Measurements from ENCODE around the gene SLC22A7.

SLC22A7 gene

DNA sequence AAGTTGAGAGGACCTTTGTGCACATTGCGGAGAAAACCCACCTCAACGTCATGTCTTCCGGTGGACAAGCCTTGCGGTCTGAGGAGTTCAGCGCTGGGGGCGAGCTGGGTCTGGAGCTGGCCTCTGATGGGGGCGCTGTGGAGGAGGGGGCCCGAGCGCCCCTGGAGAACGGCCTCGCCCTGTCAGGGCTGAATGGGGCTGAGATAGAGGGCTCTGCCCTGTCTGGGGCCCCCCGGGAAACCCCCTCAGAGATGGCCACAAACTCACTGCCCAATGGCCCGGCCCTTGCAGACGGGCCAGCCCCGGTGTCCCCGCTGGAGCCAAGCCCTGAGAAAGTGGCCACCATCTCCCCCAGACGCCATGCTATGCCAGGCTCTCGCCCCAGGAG is 14.6 kb upstream of the SLC22A7 start:
- DNase-seq (ENCODE audit: low read depth) = no peak

DNA sequence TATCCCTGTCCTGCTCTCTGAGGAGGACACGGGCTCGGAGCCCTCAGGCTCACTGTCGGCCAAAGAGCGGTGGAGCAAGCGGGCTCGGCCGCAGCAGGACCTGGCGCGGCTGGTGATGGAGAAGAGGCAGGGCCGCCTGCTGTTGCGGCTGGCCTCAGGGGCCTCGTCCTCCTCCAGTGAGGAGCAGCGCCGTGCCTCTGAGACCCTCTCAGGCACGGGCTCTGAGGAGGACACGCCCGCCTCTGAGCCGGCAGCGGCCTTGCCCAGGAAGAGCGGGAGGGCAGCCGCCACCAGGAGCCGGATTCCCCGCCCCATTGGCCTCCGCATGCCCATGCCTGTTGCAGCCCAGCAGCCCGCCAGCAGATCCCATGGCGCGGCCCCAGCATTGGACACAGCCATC is 14.2 kb upstream of the SLC22A7 start:
- no peak for DNase-seq (ENCODE audit: low read depth)

- DNase-seq (ENCODE audit: low read depth) = no peak
Measured at GRCh38 chr6:43284991-43285781, 12.9 kb upstream of the SLC22A7 start.

- DNase-seq (ENCODE audit: low read depth) = no peak
Measured at GRCh38 chr6:43285832-43286231, 12.2 kb upstream of the SLC22A7 start.

GRCh38 chr6:43286456-43286979 is 11.5 kb upstream of the SLC22A7 start:
- no peak for DNase-seq (ENCODE audit: low read depth)

DNA sequence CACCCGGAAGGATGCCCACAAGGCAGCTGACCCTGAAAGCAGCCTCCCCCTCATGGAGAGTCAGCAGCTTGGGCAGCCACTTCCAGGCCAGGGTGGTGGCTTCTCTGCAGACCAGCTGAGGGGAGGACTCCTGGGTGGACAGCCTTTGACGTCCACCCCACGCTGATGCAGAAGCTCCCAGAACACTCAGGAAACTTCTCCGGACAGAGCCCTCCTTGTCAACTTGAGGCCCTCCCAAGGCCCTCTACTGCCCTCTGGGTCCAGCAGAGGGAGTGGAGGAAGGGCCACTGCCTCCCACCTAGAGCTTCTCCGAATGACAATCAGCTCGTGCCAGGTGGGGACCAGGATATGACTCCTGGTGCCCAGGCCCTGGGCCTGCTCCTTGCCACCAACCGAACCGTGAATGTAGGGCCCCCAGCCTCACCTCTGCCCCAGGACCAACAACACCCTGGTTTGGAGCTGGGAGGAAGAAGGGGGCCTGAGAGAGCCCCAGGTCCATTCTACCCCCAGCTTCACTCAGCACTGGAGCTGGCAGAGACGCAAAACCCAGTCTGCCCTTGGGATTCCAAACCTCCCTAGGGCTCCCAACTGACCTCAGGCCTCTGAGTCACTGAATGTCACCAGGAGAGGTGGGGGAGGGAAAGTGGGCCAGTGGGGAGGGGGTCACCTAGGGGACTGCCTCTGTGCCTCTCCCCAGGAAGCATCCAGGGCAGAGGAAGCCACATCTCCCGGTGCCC is 10.9 kb upstream of the SLC22A7 start:
- no peak for DNase-seq (ENCODE audit: low read depth)

GRCh38 chr6:43287717-43288679 is 10.1 kb upstream of the SLC22A7 start:
- no peak for DNase-seq (ENCODE audit: low read depth)

DNA sequence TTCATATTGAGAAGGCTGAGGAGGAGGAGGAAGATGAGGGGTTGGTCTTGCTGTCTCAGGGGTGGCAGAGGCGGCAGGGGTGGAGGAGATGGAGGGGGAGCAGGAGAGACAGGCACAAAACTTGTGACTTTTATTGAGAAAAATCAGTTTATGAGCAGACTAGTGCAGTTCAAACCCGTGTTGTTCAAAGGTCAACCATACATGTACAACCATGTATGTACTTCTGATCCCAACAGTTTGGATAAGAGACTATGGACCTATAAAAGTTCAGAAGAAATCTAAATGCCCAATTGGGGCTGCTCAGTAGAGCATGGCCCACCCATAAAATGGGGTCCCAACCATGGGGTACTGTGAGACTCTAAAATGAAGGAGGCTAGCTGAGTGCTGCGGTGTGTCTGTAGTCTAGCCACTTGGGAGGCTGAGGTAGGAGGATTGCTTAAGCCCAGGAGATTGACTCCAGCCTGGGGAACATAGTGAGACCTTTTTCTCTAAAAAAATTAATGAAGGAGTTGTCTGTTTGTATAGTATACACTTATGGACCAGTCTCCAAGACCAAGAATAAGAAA is 7.6 kb upstream of the SLC22A7 start:
- DNase-seq (ENCODE audit: low read depth) = no peak

DNA sequence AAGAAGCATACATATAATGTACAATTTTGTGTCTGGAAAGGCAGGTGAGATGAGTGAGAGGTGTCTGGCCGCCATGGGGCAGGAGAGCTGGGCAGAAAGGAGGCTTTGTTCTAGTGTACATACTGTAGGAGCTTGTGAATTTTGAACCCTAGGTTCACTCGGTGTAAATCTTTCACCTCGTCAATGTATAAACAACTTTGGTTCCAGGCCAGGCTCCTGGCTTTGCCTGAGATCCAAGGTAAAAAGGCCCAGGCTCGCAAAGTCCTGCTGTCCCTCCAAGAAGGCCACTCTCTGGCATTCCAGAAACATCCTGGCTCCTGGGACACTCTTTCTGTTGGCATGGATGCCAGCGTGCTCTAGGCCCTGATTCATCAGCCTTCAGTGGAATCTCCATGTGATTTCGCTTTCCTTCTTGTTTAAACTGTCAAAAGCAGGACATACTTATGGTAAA is 7.1 kb upstream of the SLC22A7 start:
- no peak for DNase-seq (ENCODE audit: low read depth)

- DNase-seq (ENCODE audit: low read depth) = no peak
Measured at GRCh38 chr6:43291708-43292107, 6.4 kb upstream of the SLC22A7 start.

DNA sequence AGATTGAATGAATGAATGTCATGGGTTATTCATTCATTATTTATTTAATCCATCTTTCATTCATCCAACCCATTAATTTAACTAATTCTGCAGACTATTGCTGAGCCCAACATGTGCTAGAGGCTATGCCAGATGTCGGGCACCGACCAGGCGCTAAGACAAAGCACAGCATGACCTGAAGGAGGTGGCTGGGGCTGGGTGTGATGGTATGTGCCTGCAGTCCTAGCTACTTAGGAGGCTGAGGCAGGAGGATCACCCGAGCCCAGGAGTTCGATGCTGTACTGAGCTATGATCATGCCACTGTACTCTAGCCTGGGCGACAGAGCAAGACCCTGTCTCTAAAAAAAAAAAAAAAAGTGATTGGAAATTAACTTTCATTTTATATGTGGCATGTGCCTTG is 5.7 kb upstream of the SLC22A7 start:
- DNase-seq (ENCODE audit: low read depth) = no peak

- no peak for DNase-seq (ENCODE audit: low read depth)
Measured at GRCh38 chr6:43292763-43293318, 5.2 kb upstream of the SLC22A7 start.

- DNase-seq (ENCODE audit: low read depth) = no peak
Measured at GRCh38 chr6:43293698-43294097, 4.4 kb upstream of the SLC22A7 start.

DNA sequence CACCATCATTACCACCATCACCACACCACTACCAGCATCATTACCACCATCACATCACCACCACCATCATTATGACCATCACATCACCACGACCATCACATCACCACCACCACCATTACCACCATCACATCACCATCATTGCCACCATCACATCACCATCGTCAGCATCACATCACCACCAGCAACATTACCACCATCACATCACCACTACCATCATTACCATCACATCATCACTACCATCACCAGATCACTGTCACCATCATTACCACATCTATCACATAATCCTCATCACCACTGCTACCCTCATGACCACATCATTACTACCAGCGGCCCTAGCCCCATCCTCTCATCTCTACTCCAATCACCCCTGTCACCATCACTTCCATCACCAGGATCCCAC is 3.5 kb upstream of the SLC22A7 start:
- DNase-seq (ENCODE audit: low read depth) = no peak

DNA sequence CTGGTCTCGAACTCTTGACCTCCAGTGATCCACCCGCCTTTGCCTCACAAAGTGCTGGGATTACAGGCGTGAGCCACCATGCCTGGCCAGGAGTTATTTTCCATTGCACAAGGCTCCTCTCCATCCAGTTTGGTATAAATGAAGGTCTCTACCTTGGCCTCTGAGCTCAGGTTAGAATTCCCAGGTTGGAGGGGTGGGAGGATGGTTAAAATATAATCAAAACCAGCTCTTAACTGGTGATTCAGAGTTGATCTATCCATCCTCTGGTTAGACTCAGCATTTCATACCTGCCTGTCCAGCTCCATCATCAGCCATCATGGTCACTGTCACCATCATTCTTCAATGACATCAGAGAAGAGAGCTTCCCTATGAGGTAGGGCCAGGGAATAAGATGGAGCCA is 2.6 kb upstream of the SLC22A7 start:
- DNase-seq (ENCODE audit: low read depth) = no peak

- no peak for DNase-seq (ENCODE audit: low read depth)
Measured at GRCh38 chr6:43296780-43297497, 1.1 kb upstream of the SLC22A7 start.

GRCh38 chr6:43298565-43299337 is 691 bp downstream of the SLC22A7 start:
- no peak for DNase-seq (ENCODE audit: low read depth)

- no peak for DNase-seq (ENCODE audit: low read depth)
Measured at GRCh38 chr6:43299338-43300293, 1.6 kb downstream of the SLC22A7 start.

All from T follicular helper cell (primary cell).